Mesendoderm (in vitro differentiated cells): ENCODE results near the gene WNT16.

Source experiments
- DNase-seq: peaks from one replicate; pipeline ENCODE4 v3.0.0; 2013
- H2AK5ac ChIP-seq: 2 replicates; pipeline ENCODE4 v1.6.1; 2013; ENCODE audit warnings: low read length, inconsistent platforms
- H2BK120ac ChIP-seq: 2 replicates; pipeline ENCODE4 v1.6.1; 2013; ENCODE audit warnings: low read depth, mild to moderate bottlenecking, low read length, moderate library complexity, mixed read lengths
- H2BK15ac ChIP-seq: replicated peaks from 2 replicates; pipeline ENCODE4 v1.6.1; 2013; ENCODE audit warnings: low read depth, mild to moderate bottlenecking, moderate library complexity
- H2BK5ac ChIP-seq: 2 replicates; pipeline ENCODE4 v1.6.1; 2013; ENCODE audit warnings: low read length, inconsistent platforms
- H3K18ac ChIP-seq: 2 replicates; pipeline ENCODE4 v1.6.1; 2013; ENCODE audit warnings: mild to moderate bottlenecking, low read length, mixed read lengths
- H3K23ac ChIP-seq: one replicate; pipeline ENCODE4 v1.6.1; 2013; ENCODE audit warnings: low read length
- H3K27ac ChIP-seq: 2 replicates; pipeline ENCODE4 v1.5.1; 2013; ENCODE audit warnings: low read depth, mild to moderate bottlenecking, inconsistent platforms, low read length, moderate library complexity
- H3K27me3 ChIP-seq: 2 replicates; pipeline ENCODE4 v1.6.1; 2013; ENCODE audit warnings: low read length, control low read depth, mild to moderate bottlenecking, inconsistent platforms; ENCODE audit not compliant: insufficient read depth, poor library complexity
- H3K36me3 ChIP-seq: 2 replicates; pipeline ENCODE4 v1.6.1; 2013; ENCODE audit warnings: low read length, inconsistent platforms; ENCODE audit not compliant: control insufficient read depth, insufficient read depth
- H3K4ac ChIP-seq: one replicate; pipeline ENCODE4 v1.6.1; 2013; ENCODE audit warnings: low read depth, mild to moderate bottlenecking, low read length, moderate library complexity
- H3K4me1 ChIP-seq: 2 replicates; pipeline ENCODE4 v1.6.1; 2013; ENCODE audit warnings: low read depth, low read length, inconsistent platforms; ENCODE audit not compliant: control insufficient read depth
- H3K4me2 ChIP-seq: 2 replicates; pipeline ENCODE4 v1.6.1; 2013; ENCODE audit warnings: low read length
- H3K4me3 ChIP-seq: 2 replicates; pipeline ENCODE4 v1.5.1; 2013; ENCODE audit warnings: mild to moderate bottlenecking, low read length
- H3K56ac ChIP-seq: one replicate; pipeline ENCODE4 v1.6.1; 2013; ENCODE audit warnings: low read length
- H3K79me1 ChIP-seq: 2 replicates; pipeline ENCODE4 v1.6.1; 2013; ENCODE audit warnings: low read length, inconsistent platforms
- H3K79me2 ChIP-seq: 2 replicates; pipeline ENCODE4 v1.6.1; 2013; ENCODE audit warnings: mild to moderate bottlenecking, low read length; ENCODE audit not compliant: control insufficient read depth, insufficient read depth
- H3K9ac ChIP-seq: 2 replicates; pipeline ENCODE4 v1.6.1; 2013; ENCODE audit warnings: low read length, inconsistent platforms
- H4K5ac ChIP-seq: one replicate; pipeline ENCODE4 v1.6.1; 2013; ENCODE audit warnings: low read length
- H4K8ac ChIP-seq: one replicate; pipeline ENCODE4 v1.6.1; 2013; ENCODE audit warnings: low read depth, mild to moderate bottlenecking, control low read depth, low read length, moderate library complexity
- WGBS: extraction: QIAGEN DNeasy Blood & Tissue Kit; methylation state at CpG from one replicate; pipeline ENCODE4 v1.1.7; 2013; ENCODE audit warnings: low lambda C conversion rate, missing lambda C conversion rate; ENCODE audit not compliant: insufficient coverage; ENCODE audit errors: extremely low coverage; 5-methylcytosine and 5-hydroxymethylcytosine counted together

WNT16 gene

DNA sequence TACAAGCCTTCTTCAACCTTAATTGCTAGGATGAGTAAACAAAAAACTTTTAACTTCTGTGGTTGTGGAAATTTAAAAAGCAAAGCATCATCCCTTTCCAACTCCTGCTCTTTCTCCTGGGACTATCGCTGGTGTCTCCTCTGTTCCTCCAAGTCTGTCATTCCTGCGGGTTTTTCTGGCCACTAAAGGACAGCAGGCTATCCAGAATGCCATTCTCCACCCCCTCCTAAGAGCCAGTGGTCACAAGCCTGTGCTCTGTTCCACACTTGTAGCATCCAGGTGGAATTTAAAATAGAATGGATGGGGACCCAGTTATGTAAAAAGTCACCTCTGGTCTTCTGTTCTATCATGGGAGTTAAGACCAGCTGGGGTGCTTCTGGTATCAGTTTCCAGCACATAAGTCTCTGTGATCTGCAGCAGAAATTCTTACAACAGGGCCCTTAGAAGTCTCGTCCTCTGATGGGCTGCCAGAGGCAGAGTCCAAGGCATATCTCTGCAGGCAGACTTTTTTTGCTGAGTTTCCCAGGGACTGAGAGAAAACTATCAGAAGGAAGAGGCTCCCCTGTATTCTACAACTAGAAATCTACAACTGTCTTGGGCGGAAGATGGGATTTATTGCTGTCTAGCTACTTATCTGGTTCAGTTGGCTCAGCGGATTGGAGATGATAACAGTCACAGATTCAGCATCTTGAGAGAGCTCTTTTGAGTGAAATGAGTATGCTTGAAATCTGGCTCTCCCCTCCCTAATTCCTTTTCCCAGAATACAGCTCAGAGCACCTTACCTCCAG lies 5.1 kb upstream of the WNT16 start:
- no peaks in the 10 kb centered on the region for H3K79me2 ChIP-seq

DNA sequence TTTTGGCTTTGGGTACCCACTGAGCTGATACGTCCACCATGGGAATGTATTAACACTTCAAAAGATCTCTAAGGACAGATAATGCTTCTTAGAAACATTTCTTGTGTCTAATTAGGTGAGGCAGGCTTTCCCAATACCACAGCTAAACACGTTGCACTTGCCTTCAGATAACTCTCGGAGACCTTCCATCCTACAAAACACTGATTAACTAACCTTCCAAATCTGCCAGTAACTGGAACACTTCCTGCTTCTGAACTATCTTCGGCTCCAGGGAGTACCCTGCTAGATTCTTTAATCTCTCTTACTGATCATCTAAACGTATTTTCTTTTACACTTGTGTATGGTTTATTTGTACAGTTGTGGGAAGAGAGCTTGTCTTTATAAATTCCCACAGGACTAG lies 1.1 kb upstream of the WNT16 start:
- Histone ChIP-seq H3K18ac (no peak overlapping the region), H2AK5ac (no peak overlapping the region), H3K27me3 (peaks cover 15% of the 10 kb centered on the region), H3K4me2 (no peak overlapping the region), H3K56ac (no peak overlapping the region), H4K8ac (no peak overlapping the region), H2BK5ac (no peak overlapping the region), H3K9ac (no peak overlapping the region), H4K5ac (no peak overlapping the region), H3K27ac (no peak overlapping the region), H3K4me1 (no peaks in the 10 kb centered on the region), H3K79me2 (no peaks in the 10 kb centered on the region), H3K23ac (no peak overlapping the region), H3K36me3 (no peaks in the 10 kb centered on the region), H2BK15ac (no peak overlapping the region), H3K79me1 (no peaks in the 10 kb centered on the region), H3K4ac (no peak overlapping the region), H3K4me3 (no peak overlapping the region), H2BK120ac (no peak overlapping the region)
- WGBS = no CpG with 5 or more reads among the region's 5 CpGs
- DNase-seq = no peak

More for the DNA sequence above, 5.1 kb upstream of the WNT16 start:
- Histone ChIP-seq H3K4me3 (no peak overlapping the region), H3K36me3 (no peaks in the 10 kb centered on the region), H3K9ac (no peak overlapping the region), H3K18ac (no peak overlapping the region), H4K5ac (no peak overlapping the region), H2BK120ac (no peak overlapping the region), H3K4ac (no peak overlapping the region), H2BK15ac (no peak overlapping the region), H3K4me1 (no peaks in the 10 kb centered on the region), H2BK5ac (no peak overlapping the region), H3K27me3 (no peaks in the 10 kb centered on the region), H2AK5ac (no peak overlapping the region), H3K79me1 (no peaks in the 10 kb centered on the region), H3K23ac (no peak overlapping the region), H4K8ac (no peak overlapping the region), H3K4me2 (no peak overlapping the region), H3K27ac (no peak overlapping the region), H3K56ac (no peak overlapping the region)
- DNase-seq = peak; percentile 49
- WGBS = no CpG with 5 or more reads among the region's 5 CpGs

DNA sequence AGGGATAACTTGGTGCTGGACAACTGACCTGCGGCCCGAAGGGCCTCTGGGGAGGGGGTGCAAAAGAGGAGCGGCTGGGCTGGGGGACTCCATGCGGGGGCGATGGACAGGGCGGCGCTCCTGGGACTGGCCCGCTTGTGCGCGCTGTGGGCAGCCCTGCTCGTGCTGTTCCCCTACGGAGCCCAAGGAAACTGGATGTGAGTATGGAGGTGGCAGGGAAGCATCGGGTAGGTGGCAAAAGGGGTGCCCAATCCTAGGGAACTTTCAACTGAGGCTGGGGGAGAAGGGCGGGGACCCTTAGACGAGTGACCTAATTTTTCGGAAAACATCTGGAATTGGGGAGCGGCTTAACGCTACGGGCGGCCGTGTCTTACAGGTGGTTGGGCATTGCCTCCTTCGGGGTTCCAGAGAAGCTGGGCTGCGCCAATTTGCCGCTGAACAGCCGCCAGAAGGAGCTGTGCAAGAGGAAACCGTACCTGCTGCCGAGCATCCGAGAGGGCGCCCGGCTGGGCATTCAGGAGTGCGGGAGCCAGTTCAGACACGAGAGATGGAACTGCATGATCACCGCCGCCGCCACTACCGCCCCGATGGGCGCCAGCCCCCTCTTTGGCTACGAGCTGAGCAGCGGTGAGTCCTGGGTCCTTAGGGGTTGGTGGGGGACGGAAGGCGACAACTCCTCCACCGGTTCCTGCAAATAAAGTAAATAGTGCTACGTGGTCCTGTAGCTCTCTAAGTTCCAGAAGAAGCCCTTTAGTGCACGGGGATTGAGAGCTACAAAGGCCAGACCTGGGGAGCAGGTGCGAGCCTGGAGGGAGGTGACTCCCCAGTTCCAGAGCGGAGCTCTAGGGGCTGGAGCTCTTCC lies 622 bp downstream of the WNT16 start:
- Histone ChIP-seq H3K27me3 (peaks cover 15% of the 10 kb centered on the region), H3K4me1 (no peaks in the 10 kb centered on the region), H3K9ac (no peak overlapping the region), H4K5ac (no peak overlapping the region), H3K4me3 (peak overlapping the region; percentile 16), H3K23ac (peak overlapping the region; percentile 4), H2BK5ac (no peak overlapping the region), H3K79me2 (no peaks in the 10 kb centered on the region), H3K56ac (no peak overlapping the region), H4K8ac (no peak overlapping the region), H2BK120ac (no peak overlapping the region), H3K18ac (no peak overlapping the region), H3K36me3 (no peaks in the 10 kb centered on the region), H3K4ac (no peak overlapping the region), H3K27ac (no peak overlapping the region), H3K4me2 (peak overlapping the region; percentile 89), H3K79me1 (no peaks in the 10 kb centered on the region), H2BK15ac (no peak overlapping the region), H2AK5ac (no peak overlapping the region)
- peak; percentile 64 for DNase-seq
- WGBS = no CpG with 5 or more reads among the region's 47 CpGs

DNA sequence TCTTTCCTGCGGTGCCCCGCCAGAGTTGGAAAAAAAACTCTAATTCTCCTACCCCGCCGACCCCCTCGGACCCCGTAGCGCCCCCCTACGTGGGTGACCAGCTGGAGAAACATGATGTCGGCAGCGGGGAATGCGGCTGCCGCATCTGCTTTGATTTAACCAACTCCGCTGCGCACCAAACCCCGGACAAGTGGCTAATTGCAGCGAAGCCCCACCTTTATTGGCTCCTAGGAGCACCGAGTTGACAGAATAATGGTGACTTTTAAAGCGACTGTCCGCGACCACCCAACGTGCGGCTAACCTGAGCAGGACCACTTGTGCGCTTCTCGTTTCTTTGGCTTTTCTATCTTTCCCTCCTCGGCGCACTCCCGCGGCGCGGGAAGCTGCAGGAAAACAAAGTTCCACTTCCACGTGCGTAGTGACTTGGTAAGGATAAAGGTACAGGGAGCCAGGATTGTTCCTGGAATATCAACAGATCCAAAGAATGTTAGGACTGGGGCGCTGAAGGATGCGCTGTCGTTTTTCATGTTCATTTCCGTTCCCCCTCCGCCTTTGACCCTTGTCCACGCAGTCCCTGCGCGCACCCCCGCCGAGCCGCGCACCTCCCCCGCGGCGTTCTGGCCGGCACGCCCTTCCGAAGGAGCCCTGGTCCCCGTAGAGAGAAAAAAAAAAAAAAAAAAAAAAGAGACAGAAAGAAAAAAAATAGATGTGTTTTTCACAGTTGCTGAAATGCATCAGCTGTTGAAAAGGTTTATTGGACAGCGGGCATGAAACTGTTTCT lies 1.4 kb downstream of the WNT16 start:
- Histone ChIP-seq H3K36me3 (no peaks in the 10 kb centered on the region), H3K4me1 (no peaks in the 10 kb centered on the region), H3K18ac (no peak overlapping the region), H2BK120ac (no peak overlapping the region), H3K27ac (no peak overlapping the region), H2AK5ac (no peak overlapping the region), H3K56ac (no peak overlapping the region), H3K79me2 (no peaks in the 10 kb centered on the region), H3K23ac (no peak overlapping the region), H2BK15ac (no peak overlapping the region), H3K9ac (no peak overlapping the region), H4K8ac (no peak overlapping the region), H3K4ac (no peak overlapping the region), H2BK5ac (no peak overlapping the region), H3K79me1 (no peaks in the 10 kb centered on the region), H3K27me3 (peaks cover 15% of the 10 kb centered on the region), H3K4me3 (peak overlapping the region; percentile 11), H4K5ac (no peak overlapping the region), H3K4me2 (peak overlapping the region; percentile 89)
- DNase-seq = peak; percentile 48
- no CpG with 5 or more reads among the region's 52 CpGs for WGBS

DNA sequence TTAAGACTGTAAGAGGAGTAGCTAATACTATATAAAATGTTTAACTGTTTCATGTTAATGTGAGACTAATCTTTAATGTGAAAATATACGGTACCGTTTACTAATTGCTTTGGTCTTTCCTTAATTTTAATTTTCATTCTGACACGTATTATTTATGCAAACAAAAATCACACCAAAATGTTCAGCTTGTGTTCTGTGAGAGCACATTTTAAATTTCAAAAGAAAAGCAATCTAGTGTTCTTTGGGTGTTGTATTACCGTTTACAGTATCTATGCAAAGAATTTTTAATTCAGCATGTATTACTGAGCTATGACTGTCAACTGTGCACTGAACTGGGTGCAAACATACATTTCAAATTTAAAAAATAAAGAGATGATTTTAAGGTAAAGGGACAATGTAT lies 2.2 kb downstream of the WNT16 start:
- no peak overlapping the region for H2AK5ac ChIP-seq
- no peak overlapping the region for H3K4ac ChIP-seq
- H3K9ac ChIP-seq = no peak overlapping the region
- H3K4me1 ChIP-seq = no peaks in the 10 kb centered on the region
- H3K4me2 ChIP-seq = no peak overlapping the region
- no peak overlapping the region for H2BK15ac ChIP-seq
- no peak overlapping the region for H3K27ac ChIP-seq
- H3K36me3 ChIP-seq = no peaks in the 10 kb centered on the region
- H3K18ac ChIP-seq = no peak overlapping the region
- no peak overlapping the region for H3K4me3 ChIP-seq
- no peaks in the 10 kb centered on the region for H3K79me1 ChIP-seq
- H3K79me2 ChIP-seq = no peaks in the 10 kb centered on the region
- H3K56ac ChIP-seq = no peak overlapping the region
- H4K8ac ChIP-seq = no peak overlapping the region
- H3K27me3 ChIP-seq = peaks cover 15% of the 10 kb centered on the region
- no peak overlapping the region for H2BK5ac ChIP-seq
- no peak for DNase-seq
- H4K5ac ChIP-seq = no peak overlapping the region
- no peak overlapping the region for H3K23ac ChIP-seq
- no CpG with 5 or more reads among the region's 4 CpGs for WGBS
- H2BK120ac ChIP-seq = no peak overlapping the region
